Neural progenitor cell (in vitro differentiated cells): ENCODE measurements around the gene PRTFDC1. TPM values are rescaled to one million over a fixed set of nuclear protein-coding genes. Genes with fewer than 3 reads are reported as not detected.

Source experiments
- DNase-seq: peaks from one replicate; pipeline ENCODE4 v3.0.0-alpha.2; 2016; ENCODE audit warnings: low spot score
- H2AFZ ChIP-seq: fragments of 200-600 bp; sonication (generic); replicated peaks from 2 replicates; pipeline ENCODE4 v1.6.1; 2016; ENCODE audit warnings: antibody characterized with exemption
- H3F3A ChIP-seq: fragments of 200-600 bp; sonication (generic); 2 replicates; pipeline ENCODE4 v1.6.1; 2016; ENCODE audit warnings: antibody characterized with exemption, low read depth
- H3K27ac ChIP-seq: fragments of 200-600 bp; sonication (generic); 2 replicates; pipeline ENCODE4 v1.5.1; 2016; ENCODE audit warnings: mild to moderate bottlenecking
- H3K27me3 ChIP-seq: fragments of 200-600 bp; sonication (generic); 2 replicates; pipeline ENCODE4 v1.6.1; 2016; ENCODE audit warnings: mild to moderate bottlenecking, moderate library complexity
- H3K36me3 ChIP-seq: fragments of 200-600 bp; sonication (generic); 2 replicates; pipeline ENCODE4 v1.5.1; 2016
- H3K4me1 ChIP-seq: fragments of 200-600 bp; sonication (generic); 2 replicates; pipeline ENCODE4 v1.6.1; 2016; ENCODE audit warnings: mixed run types
- H3K4me2 ChIP-seq: fragments of 200-600 bp; sonication (generic); 2 replicates; pipeline ENCODE4 v1.6.1; 2016
- H3K4me3 ChIP-seq: fragments of 200-600 bp; sonication (generic); 2 replicates; pipeline ENCODE4 v1.5.1; 2016
- H3K79me2 ChIP-seq: fragments of 200-600 bp; sonication (generic); 2 replicates; pipeline ENCODE4 v1.6.1; 2016; ENCODE audit warnings: low read depth
- H3K9ac ChIP-seq: fragments of 200-600 bp; sonication (generic); 2 replicates; pipeline ENCODE4 v1.6.1; 2016
- H3K9me3 ChIP-seq: fragments of 200-600 bp; sonication (generic); 2 replicates; pipeline ENCODE4 v1.5.1; 2016; ENCODE audit warnings: low read depth
- H4K20me1 ChIP-seq: fragments of 200-600 bp; sonication (generic); 2 replicates; pipeline ENCODE4 v1.6.1; 2016; ENCODE audit warnings: low read depth
- H3K27ac Mint-ChIP-seq: 3 replicates; pipeline ENCODE4 v1.8.0; 2021; ENCODE audit warnings: mixed read lengths
- H3K27me3 Mint-ChIP-seq: 2 replicates; pipeline ENCODE4 v1.8.0; 2022; ENCODE audit warnings: low read depth, mild to moderate bottlenecking, inconsistent platforms, moderate library complexity, mixed read lengths; ENCODE audit not compliant: insufficient read depth
- H3K36me3 Mint-ChIP-seq: 3 replicates; pipeline ENCODE4 v1.8.0; 2021; ENCODE audit warnings: mixed read lengths
- H3K4me1 Mint-ChIP-seq: 3 replicates; pipeline ENCODE4 v1.8.0; 2021; ENCODE audit warnings: mixed read lengths
- H3K4me3 Mint-ChIP-seq: 3 replicates; pipeline ENCODE4 v1.8.0; 2021; ENCODE audit warnings: mild to moderate bottlenecking, moderate library complexity, mixed read lengths
- H3K9me3 Mint-ChIP-seq: 3 replicates; pipeline ENCODE4 v1.8.0; 2020; ENCODE audit warnings: mixed read lengths
- EZH2 ChIP-seq: fragments of 200-600 bp; sonication (generic); IDR thresholded peaks from 2 replicates; pipeline ENCODE4 v1.6.1; 2017; ENCODE audit warnings: antibody characterized with exemption, mild to moderate bottlenecking, moderate library complexity
- EZH2phosphoT487 ChIP-seq: fragments of 200-600 bp; sonication (generic); IDR thresholded peaks from 2 replicates; pipeline ENCODE4 v1.6.1; 2017; ENCODE audit warnings: antibody characterized with exemption
- small RNA-seq: library from RNA; depleted of rRNA; stranded (forward); fragments of <200 nt; gene quantifications from one replicate; pipeline ENCODE3, GENCODE V24; 2015
- total RNA-seq: library from RNA; depleted of rRNA; stranded (reverse); fragments of >200 nt; gene quantifications from 2 replicates; pipeline ENCODE4 v1.2.3, GENCODE V29; 2015; ENCODE audit warnings: low replicate concordance
- TF ChIP-seq, protein P1 (sequence below): fragments of 200-600 bp; sonication (generic); IDR thresholded peaks from 2 replicates; pipeline ENCODE4 v1.5.1; 2017; ENCODE audit warnings: antibody characterized with exemption, mild to moderate bottlenecking

Gene PRTFDC1
- total RNA-seq, 1 donor from 2014 or later: 37.7 TPM

GRCh38 chr10:24802378-24802777 is 150.0 kb downstream of the PRTFDC1 start:
- Histone ChIP-seq H3K4me2 (no peak overlapping the region), H3K36me3 (no peaks in the 10 kb centered on the region), H3F3A (no peaks in the 10 kb centered on the region), H3K27ac (no peak overlapping the region), H2AFZ (no peak overlapping the region), H3K9ac (no peak overlapping the region), H4K20me1 (no peaks in the 10 kb centered on the region), H3K4me1 (no peaks in the 10 kb centered on the region), H3K9me3 (no peaks in the 10 kb centered on the region), H3K27me3 (no peaks in the 10 kb centered on the region), H3K79me2 (no peaks in the 10 kb centered on the region), H3K4me3 (no peak overlapping the region)
- no peak overlapping the region for H3K4me3 Mint-ChIP-seq
- H3K27ac Mint-ChIP-seq: no peak overlapping the region
- no peaks in the 10 kb centered on the region for H3K9me3 Mint-ChIP-seq
- no peak for TF ChIP-seq EZH2
- TF ChIP-seq, protein P1, sequence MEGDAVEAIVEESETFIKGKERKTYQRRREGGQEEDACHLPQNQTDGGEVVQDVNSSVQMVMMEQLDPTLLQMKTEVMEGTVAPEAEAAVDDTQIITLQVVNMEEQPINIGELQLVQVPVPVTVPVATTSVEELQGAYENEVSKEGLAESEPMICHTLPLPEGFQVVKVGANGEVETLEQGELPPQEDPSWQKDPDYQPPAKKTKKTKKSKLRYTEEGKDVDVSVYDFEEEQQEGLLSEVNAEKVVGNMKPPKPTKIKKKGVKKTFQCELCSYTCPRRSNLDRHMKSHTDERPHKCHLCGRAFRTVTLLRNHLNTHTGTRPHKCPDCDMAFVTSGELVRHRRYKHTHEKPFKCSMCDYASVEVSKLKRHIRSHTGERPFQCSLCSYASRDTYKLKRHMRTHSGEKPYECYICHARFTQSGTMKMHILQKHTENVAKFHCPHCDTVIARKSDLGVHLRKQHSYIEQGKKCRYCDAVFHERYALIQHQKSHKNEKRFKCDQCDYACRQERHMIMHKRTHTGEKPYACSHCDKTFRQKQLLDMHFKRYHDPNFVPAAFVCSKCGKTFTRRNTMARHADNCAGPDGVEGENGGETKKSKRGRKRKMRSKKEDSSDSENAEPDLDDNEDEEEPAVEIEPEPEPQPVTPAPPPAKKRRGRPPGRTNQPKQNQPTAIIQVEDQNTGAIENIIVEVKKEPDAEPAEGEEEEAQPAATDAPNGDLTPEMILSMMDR: no peak
- TF ChIP-seq EZH2phosphoT487: no peak
- no peaks in the 10 kb centered on the region for H3K4me1 Mint-ChIP-seq
- no peak for DNase-seq
- H3K36me3 Mint-ChIP-seq: no peaks in the 10 kb centered on the region
- peaks cover 2% of the 10 kb centered on the region for H3K27me3 Mint-ChIP-seq

DNA sequence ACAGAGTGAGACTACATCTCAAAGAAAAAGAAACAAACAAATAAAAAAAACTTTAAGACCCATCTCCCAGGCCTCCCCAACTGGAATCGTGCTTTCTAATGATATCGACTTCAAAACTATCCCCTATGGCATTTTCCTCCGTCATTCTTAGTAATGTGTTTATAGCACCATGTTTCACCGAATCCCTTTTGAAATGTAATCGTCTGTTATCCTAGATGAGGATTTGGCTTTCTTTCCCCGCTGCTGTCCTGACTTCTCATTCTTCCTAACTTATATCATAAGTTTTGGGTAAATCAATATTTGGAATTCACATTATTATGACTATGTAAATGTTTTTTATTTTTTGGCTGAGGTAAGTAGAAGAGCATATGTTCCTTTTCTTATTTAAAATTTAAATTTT is 151.5 kb downstream of the PRTFDC1 start:
- H3K9me3 ChIP-seq: no peaks in the 10 kb centered on the region
- no peak overlapping the region for H3K4me3 ChIP-seq
- no peak overlapping the region for H3K27ac ChIP-seq
- no peaks in the 10 kb centered on the region for H4K20me1 ChIP-seq
- H3K4me2 ChIP-seq: no peak overlapping the region
- no peaks in the 10 kb centered on the region for H3K27me3 ChIP-seq
- no peaks in the 10 kb centered on the region for H3K4me1 ChIP-seq
- Mint-ChIP-seq H3K4me1 (no peaks in the 10 kb centered on the region), H3K27ac (no peak overlapping the region), H3K27me3 (no peaks in the 10 kb centered on the region), H3K9me3 (no peaks in the 10 kb centered on the region), H3K4me3 (no peak overlapping the region), H3K36me3 (no peaks in the 10 kb centered on the region)
- no peaks in the 10 kb centered on the region for H3F3A ChIP-seq
- no peak overlapping the region for H2AFZ ChIP-seq
- H3K79me2 ChIP-seq: no peaks in the 10 kb centered on the region
- DNase-seq: no peak
- TF ChIP-seq, protein P1: no peak
- no peak for TF ChIP-seq EZH2
- TF ChIP-seq EZH2phosphoT487: no peak
- no peak overlapping the region for H3K9ac ChIP-seq
- no peaks in the 10 kb centered on the region for H3K36me3 ChIP-seq

Small RNA genes lying within 50 kb of the gene (small RNA-seq; reads per million reads assigned to genes)
- gene AL512598.1: not detected
- not detected for gene RN7SKP241

Other genes with a start within 250 kb of the PRTFDC1 start
- gene ARHGAP21, start 228.7 kb downstream of the PRTFDC1 start, total RNA-seq: 58.8 and 65.7 TPM in 2 replicates
- gene ENKUR, start 63.6 kb upstream of the PRTFDC1 start, total RNA-seq: 0.15 TPM in 1 of 2 replicates, not detected in the other
- gene THNSL1, start 64.0 kb upstream of the PRTFDC1 start, total RNA-seq: 11.0 and 19.4 TPM in 2 replicates
- gene GPR158, start 222.4 kb upstream of the PRTFDC1 start, total RNA-seq: 0.09 and 0.39 TPM in 2 replicates